OCI-LY3 (cell line): ENCODE data around the gene TSPAN11.

Source experiments
- EZH2phosphoT487 ChIP-seq: fragments of 200-600 bp; shearing (Covaris generic); IDR thresholded peaks from 2 replicates; pipeline ENCODE4 v1.6.1; 2018; ENCODE audit warnings: antibody characterized with exemption, mixed run types, low read depth
- TF ChIP-seq, protein P1 (sequence below): fragments of 200-600, 300-600 bp; sonication (generic); IDR thresholded peaks from 2 replicates; pipeline ENCODE4 v1.5.1; 2014; ENCODE audit warnings: antibody characterized with exemption, low read length, low read depth

DNA sequence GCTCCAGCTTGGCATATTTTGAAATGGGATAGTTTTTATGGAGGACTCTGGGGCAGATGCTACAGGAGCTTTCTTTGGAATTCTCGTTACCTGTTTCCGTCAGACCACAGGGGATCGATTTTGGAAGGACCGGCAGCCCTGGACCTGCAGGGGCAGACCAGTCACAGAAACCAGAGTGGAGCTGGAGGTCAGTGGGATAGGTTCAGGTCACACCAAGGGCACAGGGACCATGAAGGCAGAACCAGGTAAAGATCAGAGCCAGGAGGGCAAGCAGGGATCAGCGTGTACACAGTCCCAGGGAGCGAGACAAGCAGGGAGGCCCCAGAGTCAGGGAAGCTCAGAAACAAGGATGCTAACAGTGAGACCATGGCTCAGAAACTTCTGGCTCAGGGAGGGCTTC lies 45.5 kb downstream of the TSPAN11 start:
- TF ChIP-seq, protein P1, sequence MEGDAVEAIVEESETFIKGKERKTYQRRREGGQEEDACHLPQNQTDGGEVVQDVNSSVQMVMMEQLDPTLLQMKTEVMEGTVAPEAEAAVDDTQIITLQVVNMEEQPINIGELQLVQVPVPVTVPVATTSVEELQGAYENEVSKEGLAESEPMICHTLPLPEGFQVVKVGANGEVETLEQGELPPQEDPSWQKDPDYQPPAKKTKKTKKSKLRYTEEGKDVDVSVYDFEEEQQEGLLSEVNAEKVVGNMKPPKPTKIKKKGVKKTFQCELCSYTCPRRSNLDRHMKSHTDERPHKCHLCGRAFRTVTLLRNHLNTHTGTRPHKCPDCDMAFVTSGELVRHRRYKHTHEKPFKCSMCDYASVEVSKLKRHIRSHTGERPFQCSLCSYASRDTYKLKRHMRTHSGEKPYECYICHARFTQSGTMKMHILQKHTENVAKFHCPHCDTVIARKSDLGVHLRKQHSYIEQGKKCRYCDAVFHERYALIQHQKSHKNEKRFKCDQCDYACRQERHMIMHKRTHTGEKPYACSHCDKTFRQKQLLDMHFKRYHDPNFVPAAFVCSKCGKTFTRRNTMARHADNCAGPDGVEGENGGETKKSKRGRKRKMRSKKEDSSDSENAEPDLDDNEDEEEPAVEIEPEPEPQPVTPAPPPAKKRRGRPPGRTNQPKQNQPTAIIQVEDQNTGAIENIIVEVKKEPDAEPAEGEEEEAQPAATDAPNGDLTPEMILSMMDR = no peak
- no peak for TF ChIP-seq EZH2phosphoT487
